Activated CD4-positive, alpha-beta T cell treated with anti-CD3 and anti-CD28 coated beads, Interleukin-2, amount 10 ng/mL, durations not matched to agents 7 days and 5 days (primary cell): ENCODE measurements around the gene MYO16. TPM values are rescaled to one million over a fixed set of nuclear protein-coding genes. Genes with fewer than 3 reads are reported as not detected.

Experiments
- CTCF ChIA-PET: fragments of 350-600 bp; sonication (Branson Sonifier 250); formaldehyde crosslinking; loops from one replicate; lab custom pipeline; 2021; ENCODE audit warnings: antibody characterized with exemption; lab: Charles Lee
- POLR2A ChIA-PET: fragments of 350-600 bp; sonication (Branson Sonifier 250); formaldehyde crosslinking; loops from one replicate; lab custom pipeline; 2021; ENCODE audit warnings: antibody characterized with exemption; lab: Charles Lee
- DNase-seq: peaks from one replicate; pipeline ENCODE4 v3.0.0-alpha.2; 2020
- H3K27ac Mint-ChIP-seq: one replicate; pipeline ENCODE4 v1.8.0; 2021; ENCODE audit warnings: mild to moderate bottlenecking, moderate library complexity, mixed read lengths
- H3K27me3 Mint-ChIP-seq: one replicate; pipeline ENCODE4 v1.8.0; 2021; ENCODE audit warnings: mixed read lengths
- H3K36me3 Mint-ChIP-seq: one replicate; pipeline ENCODE4 v1.8.0; 2021; ENCODE audit warnings: low read depth, mixed read lengths
- H3K4me1 Mint-ChIP-seq: one replicate; pipeline ENCODE4 v1.8.0; 2021; ENCODE audit warnings: mixed read lengths
- H3K4me3 Mint-ChIP-seq: one replicate; pipeline ENCODE4 v1.8.0; 2021; ENCODE audit warnings: mild to moderate bottlenecking, moderate library complexity, mixed read lengths
- H3K9me3 Mint-ChIP-seq: one replicate; pipeline ENCODE4 v1.8.0; 2021; ENCODE audit warnings: mixed read lengths
- total RNA-seq, 2 experiments: library from RNA; stranded (reverse); gene quantifications; one replicate each; pipeline ENCODE4 v1.2.3, GENCODE V29; 2021

MYO16 gene
- total RNA-seq, 2 experiments from 2014 or later: not detected

- DNase-seq: no peak
- no peaks in the 10 kb centered on the region for H3K27me3 Mint-ChIP-seq
- no peaks in the 10 kb centered on the region for H3K9me3 Mint-ChIP-seq
- ChIA-PET CTCF (no interaction called here), POLR2A (no interaction called here)
- no peak overlapping the region for H3K27ac Mint-ChIP-seq
- H3K36me3 Mint-ChIP-seq: no peaks in the 10 kb centered on the region
- H3K4me3 Mint-ChIP-seq: no peak overlapping the region
- no peaks in the 10 kb centered on the region for H3K4me1 Mint-ChIP-seq
Measured at GRCh38 chr13:109249780-109250528, 620.5 kb downstream of the MYO16 start.

GRCh38 chr13:109251956-109252355, 622.5 kb downstream of the MYO16 start:
- H3K27me3 Mint-ChIP-seq: peaks cover 2% of the 10 kb centered on the region
- H3K9me3 Mint-ChIP-seq: no peaks in the 10 kb centered on the region
- ChIA-PET CTCF (no interaction called here), POLR2A (no interaction called here)
- H3K27ac Mint-ChIP-seq: no peak overlapping the region
- no peak overlapping the region for H3K4me3 Mint-ChIP-seq
- no peak for DNase-seq
- no peaks in the 10 kb centered on the region for H3K4me1 Mint-ChIP-seq
- H3K36me3 Mint-ChIP-seq: no peaks in the 10 kb centered on the region

DNA sequence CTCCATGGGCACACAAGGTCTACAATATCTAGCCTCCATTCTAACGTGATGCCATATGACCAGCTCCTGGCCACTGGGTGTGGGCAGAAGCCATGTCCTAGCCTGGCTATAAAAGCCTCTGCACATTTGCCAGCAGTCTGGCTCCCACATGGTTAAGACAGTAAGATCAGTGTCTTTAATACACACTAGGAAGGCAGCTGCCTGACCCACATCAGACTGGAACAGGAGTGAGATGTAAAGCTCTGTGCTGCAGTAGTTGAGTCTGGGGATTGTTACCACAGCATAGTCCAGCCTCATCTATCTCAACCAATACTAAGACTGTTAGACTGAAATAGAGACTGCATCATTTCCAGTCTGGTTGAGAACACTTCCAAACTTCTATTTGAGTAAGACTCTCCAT, 623.9 kb downstream of the MYO16 start:
- Mint-ChIP-seq H3K4me3 (no peak overlapping the region), H3K9me3 (no peaks in the 10 kb centered on the region), H3K4me1 (no peaks in the 10 kb centered on the region), H3K36me3 (no peaks in the 10 kb centered on the region), H3K27me3 (peaks cover 2% of the 10 kb centered on the region), H3K27ac (no peak overlapping the region)
- no peak for DNase-seq
- ChIA-PET CTCF (no interaction called here), POLR2A (no interaction called here)

- no peaks in the 10 kb centered on the region for H3K9me3 Mint-ChIP-seq
- DNase-seq: no peak
- ChIA-PET CTCF (no interaction called here), POLR2A (no interaction called here)
- H3K4me3 Mint-ChIP-seq: no peak overlapping the region
- H3K4me1 Mint-ChIP-seq: no peaks in the 10 kb centered on the region
- peaks cover 2% of the 10 kb centered on the region for H3K27me3 Mint-ChIP-seq
- H3K27ac Mint-ChIP-seq: no peak overlapping the region
- H3K36me3 Mint-ChIP-seq: no peaks in the 10 kb centered on the region
Measured at GRCh38 chr13:109254274-109254673, 624.9 kb downstream of the MYO16 start.

DNA sequence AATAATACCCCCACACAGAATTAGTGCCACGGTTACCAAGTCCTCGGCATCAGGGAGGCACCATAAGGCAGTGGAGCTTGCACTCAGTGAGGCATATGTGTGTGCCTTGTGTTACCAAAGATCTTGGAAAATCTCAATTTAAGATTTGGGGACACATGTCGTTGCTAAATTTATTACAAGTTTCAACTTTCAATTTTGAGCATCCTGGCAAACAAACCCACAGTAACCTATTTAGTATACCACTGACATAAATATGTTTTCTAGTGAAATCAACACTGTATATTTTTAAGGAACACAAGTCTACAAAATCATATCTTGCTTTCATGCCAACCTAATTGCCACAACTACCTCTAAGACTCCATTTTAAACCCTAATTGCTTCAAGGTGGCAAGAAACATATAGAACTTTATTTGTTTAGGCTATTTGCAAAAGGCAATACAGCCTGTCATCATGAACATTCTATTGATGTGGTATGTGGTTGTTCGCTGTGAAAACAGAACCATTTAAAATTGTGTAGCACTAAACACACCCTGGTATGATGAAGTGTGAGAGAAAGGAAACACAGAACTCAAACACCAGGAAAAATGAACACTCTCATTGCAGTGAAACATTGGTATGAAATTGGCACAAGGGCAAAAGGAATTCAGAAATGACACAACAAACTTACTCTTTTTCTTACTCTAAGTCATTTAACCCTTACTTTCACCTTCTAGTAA, 625.9 kb downstream of the MYO16 start:
- no peak for DNase-seq
- Mint-ChIP-seq H3K4me1 (no peaks in the 10 kb centered on the region), H3K36me3 (no peaks in the 10 kb centered on the region), H3K4me3 (no peak overlapping the region), H3K27me3 (peaks cover 2% of the 10 kb centered on the region), H3K9me3 (no peaks in the 10 kb centered on the region), H3K27ac (no peak overlapping the region)
- ChIA-PET CTCF (no interaction called here), POLR2A (no interaction called here)

- no peaks in the 10 kb centered on the region for H3K4me1 Mint-ChIP-seq
- no peak overlapping the region for H3K4me3 Mint-ChIP-seq
- ChIA-PET POLR2A (no interaction called here), CTCF (no interaction called here)
- no peak overlapping the region for H3K27ac Mint-ChIP-seq
- H3K36me3 Mint-ChIP-seq: no peaks in the 10 kb centered on the region
- peaks cover 4% of the 10 kb centered on the region for H3K27me3 Mint-ChIP-seq
- DNase-seq: no peak
- H3K9me3 Mint-ChIP-seq: no peaks in the 10 kb centered on the region
Measured at GRCh38 chr13:109256866-109257760, 627.7 kb downstream of the MYO16 start.
